ENCODE data around the gene NPIPB8. TPM values are rescaled to one million over a fixed set of nuclear protein-coding genes. Genes with fewer than 3 reads are reported as not detected.
A peak's percentile ranks its signal among the peaks of the same experiment; 100 is the strongest.
"Not testable (repeated sequence)": the region's sequence is repeated elsewhere in the genome, so short reads cannot be mapped to it uniquely, and the experiment has no call there.

NPIPB8 gene
- total and polyA plus RNA-seq, 3 experiments from 2014 or later, result 0.60 to 1.4 (median 1.3) TPM

DNA sequence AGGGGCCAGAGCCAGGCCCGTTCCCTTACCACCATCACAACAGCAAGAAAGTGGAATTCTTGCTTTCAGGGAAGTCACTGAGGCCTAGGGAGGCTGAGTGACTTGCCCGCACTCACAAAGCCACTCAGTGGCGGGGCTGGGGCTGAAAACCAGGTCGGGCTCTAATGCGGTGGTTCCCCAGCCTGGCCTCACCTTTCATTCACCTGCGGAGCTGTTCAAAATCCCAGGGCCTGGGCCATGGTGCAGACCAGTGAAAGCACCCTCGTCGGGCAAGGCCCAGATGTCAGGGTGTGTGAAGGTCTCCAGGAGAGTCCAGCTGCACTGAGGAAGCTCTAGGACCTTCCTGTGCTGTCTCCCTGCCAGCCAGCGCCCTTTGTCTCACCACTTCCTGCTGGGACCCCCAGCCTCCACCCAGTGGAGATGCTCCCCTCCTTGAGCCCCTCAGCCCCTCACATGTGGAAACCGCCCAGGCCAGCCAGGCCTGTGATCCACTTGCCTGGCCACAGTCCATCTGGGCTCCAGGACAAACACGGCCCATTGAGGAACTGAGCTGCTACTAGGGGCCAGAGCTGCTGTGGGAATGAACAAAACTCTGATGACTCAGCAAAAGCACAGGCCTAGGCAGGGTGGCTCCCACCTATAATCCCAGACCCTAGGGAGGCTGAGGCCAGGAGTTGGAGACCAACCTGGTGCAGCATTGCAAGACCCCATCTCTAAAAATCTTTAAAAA lies 28.8 kb upstream of the NPIPB8 start:
- Mint-ChIP-seq H3K36me3 (peaks cover 0 to 14% (median 0%) of the 10 kb centered on the region in 3 donors), H3K27ac (peak overlapping the region in 1 of 8 donors; percentile 84), H3K4me1 (peaks cover 4 to 11% (median 9%) of the 10 kb centered on the region in 3 donors)
- H3K4me1 ChIP-seq (ENCODE audit: insufficient read depth, low read length); POLR2A ChIA-PET; H3K27me3 ChIP-seq (ENCODE audit: insufficient read depth, low read length, poor library complexity, severe bottlenecking); H3K9me3 Mint-ChIP-seq; H3K9me3 ChIP-seq (ENCODE audit: low read length); H3K27me3 Mint-ChIP-seq; CTCF ChIA-PET; H3K4me3 Mint-ChIP-seq; H3K36me3 ChIP-seq (ENCODE audit: insufficient read depth, low read length); H3K27ac ChIP-seq (ENCODE audit: low read depth, low read length); H3K4me3 ChIP-seq (ENCODE audit: low read length): not testable (repeated sequence)
- peak in 1 of 5 donors; percentile 36 for DNase-seq

GRCh38 chr16:28609631-28610594 lies 28.0 kb upstream of the NPIPB8 start, which contains the start of gene SULT1A1:
TSS of gene SULT1A1 (minus strand) at chr16:28610044. CDS start at chr16:28608855, 1,189 bp downstream.
- no peaks in the 10 kb centered on the region for H3K36me3 ChIP-seq (ENCODE audit: insufficient read depth, low read length)
- no peaks in the 10 kb centered on the region for H3K27me3 ChIP-seq (ENCODE audit: insufficient read depth, low read length, poor library complexity, severe bottlenecking)
- POLR2A ChIA-PET, result interaction anchor here (0.6 kb wide), 1 partner anchor 17 kb away, joined by 4 read pairs; no protein-coding TSS in a partner anchor
- no peaks in the 10 kb centered on the region for H3K9me3 Mint-ChIP-seq
- no peak within 1 kb of the TSS for H3K4me3 Mint-ChIP-seq
- H3K4me1 Mint-ChIP-seq, result peaks cover 4 to 11% (median 9%) of the 10 kb centered on the region in 3 donors
- CTCF ChIA-PET, result no interaction called here
- no peak within 1 kb of the TSS for H3K27ac ChIP-seq (ENCODE audit: low read depth, low read length)
- no peaks in the 10 kb centered on the region for H3K9me3 ChIP-seq (ENCODE audit: low read length)
- H3K27ac Mint-ChIP-seq, result peak within 1 kb of the TSS in 4 of 8 donors; percentile 10 to 84 (median 55)
- H3K27me3 Mint-ChIP-seq, result no peaks in the 10 kb centered on the region
- DNase-seq, result peak in 1 of 5 donors; percentile 16
- peaks cover 0 to 14% (median 0%) of the 10 kb centered on the region in 3 donors for H3K36me3 Mint-ChIP-seq
- H3K4me3 ChIP-seq (ENCODE audit: low read length), result no peak within 1 kb of the TSS
- peaks cover 4% of the 10 kb centered on the region for H3K4me1 ChIP-seq (ENCODE audit: insufficient read depth, low read length)

GRCh38 chr16:28610595-28611191 lies 27.2 kb upstream of the NPIPB8 start:
- no peak overlapping the region for H3K4me3 ChIP-seq (ENCODE audit: low read length)
- no peak for DNase-seq
- no peaks in the 10 kb centered on the region for H3K9me3 Mint-ChIP-seq
- H3K36me3 ChIP-seq (ENCODE audit: insufficient read depth, low read length), result no peaks in the 10 kb centered on the region
- POLR2A ChIA-PET, result interaction anchor here (0.6 kb wide), 1 partner anchor 17 kb away, joined by 4 read pairs; no protein-coding TSS in a partner anchor
- H3K27me3 ChIP-seq (ENCODE audit: insufficient read depth, low read length, poor library complexity, severe bottlenecking), result no peaks in the 10 kb centered on the region
- H3K4me3 Mint-ChIP-seq, result no peak overlapping the region
- CTCF ChIA-PET, result no interaction called here
- peaks cover 0 to 14% (median 0%) of the 10 kb centered on the region in 3 donors for H3K36me3 Mint-ChIP-seq
- H3K9me3 ChIP-seq (ENCODE audit: low read length), result no peaks in the 10 kb centered on the region
- H3K27ac Mint-ChIP-seq, result peak overlapping the region in 4 of 8 donors; percentile 10 to 64 (median 44)
- peaks cover 4% of the 10 kb centered on the region for H3K4me1 ChIP-seq (ENCODE audit: insufficient read depth, low read length)
- H3K27ac ChIP-seq (ENCODE audit: low read depth, low read length), result no peak overlapping the region
- peaks cover 6 to 11% (median 9%) of the 10 kb centered on the region in 3 donors for H3K4me1 Mint-ChIP-seq
- no peaks in the 10 kb centered on the region for H3K27me3 Mint-ChIP-seq

DNA sequence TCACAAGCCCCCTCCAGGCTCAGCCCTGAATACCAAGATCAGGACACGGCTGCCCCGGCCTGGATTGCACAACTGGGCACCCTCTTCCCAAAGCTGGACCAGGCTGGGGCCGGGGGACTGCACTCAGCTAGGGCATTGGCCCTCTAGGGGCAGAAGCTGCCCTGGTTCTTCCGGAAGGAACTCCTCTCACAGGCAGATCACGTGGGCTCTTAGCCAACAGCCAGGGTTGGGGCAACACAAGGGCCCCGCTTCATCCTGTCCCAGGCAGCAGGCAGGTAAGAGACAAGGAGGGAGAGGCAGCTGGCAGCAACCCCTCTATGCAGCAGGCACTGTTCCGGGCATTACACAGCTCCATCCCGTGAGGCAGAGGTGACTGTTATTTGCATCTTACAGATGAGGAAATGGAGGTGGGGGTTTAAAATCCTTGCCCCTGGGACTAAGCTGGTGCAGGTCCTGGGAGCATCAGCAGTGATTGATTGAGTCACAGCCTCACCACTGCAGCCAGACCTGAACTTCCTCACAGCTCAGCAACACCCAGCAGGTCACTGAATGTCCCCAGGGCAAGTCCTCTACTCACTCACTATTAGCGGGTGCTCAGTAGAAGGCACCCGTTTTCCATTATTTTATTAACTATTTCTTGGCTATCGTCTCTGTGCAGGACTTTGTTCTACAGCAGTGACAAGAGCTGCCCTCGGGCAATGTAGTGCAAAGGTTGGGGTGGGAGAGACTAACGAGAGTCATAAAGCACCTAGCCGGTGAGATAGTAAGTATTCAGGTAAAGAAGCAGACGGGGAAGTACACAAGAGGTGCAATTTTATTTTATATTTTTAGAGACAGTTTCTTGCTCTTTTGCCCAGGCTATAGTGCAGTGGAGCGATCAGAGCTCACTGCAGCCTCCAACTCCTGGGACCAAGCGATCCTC lies 25.2 kb upstream of the NPIPB8 start:
- H3K27me3 ChIP-seq (ENCODE audit: insufficient read depth, low read length, poor library complexity, severe bottlenecking); H3K4me3 ChIP-seq (ENCODE audit: low read length); DNase-seq; H3K36me3 ChIP-seq (ENCODE audit: insufficient read depth, low read length); H3K4me1 ChIP-seq (ENCODE audit: insufficient read depth, low read length); H3K27ac ChIP-seq (ENCODE audit: low read depth, low read length); H3K27ac Mint-ChIP-seq; H3K27me3 Mint-ChIP-seq; CTCF ChIA-PET; H3K9me3 Mint-ChIP-seq; POLR2A ChIA-PET; H3K4me3 Mint-ChIP-seq; H3K9me3 ChIP-seq (ENCODE audit: low read length); H3K36me3 Mint-ChIP-seq: not testable (repeated sequence)
- H3K4me1 Mint-ChIP-seq, result peaks cover 7 to 11% (median 9%) of the 10 kb centered on the region in 3 donors

GRCh38 chr16:28613912-28614311 lies 24.0 kb upstream of the NPIPB8 start:
- H3K9me3 Mint-ChIP-seq; H3K27me3 ChIP-seq (ENCODE audit: insufficient read depth, low read length, poor library complexity, severe bottlenecking); H3K27ac ChIP-seq (ENCODE audit: low read depth, low read length); H3K4me3 Mint-ChIP-seq; H3K27ac Mint-ChIP-seq; POLR2A ChIA-PET; H3K9me3 ChIP-seq (ENCODE audit: low read length); H3K27me3 Mint-ChIP-seq; H3K4me1 ChIP-seq (ENCODE audit: insufficient read depth, low read length); DNase-seq; CTCF ChIA-PET; H3K36me3 ChIP-seq (ENCODE audit: insufficient read depth, low read length); H3K4me3 ChIP-seq (ENCODE audit: low read length): not testable (repeated sequence)
- Mint-ChIP-seq H3K36me3 (peaks cover 0 to 15% (median 2%) of the 10 kb centered on the region in 3 donors), H3K4me1 (peaks cover 7 to 11% (median 9%) of the 10 kb centered on the region in 3 donors)

DNA sequence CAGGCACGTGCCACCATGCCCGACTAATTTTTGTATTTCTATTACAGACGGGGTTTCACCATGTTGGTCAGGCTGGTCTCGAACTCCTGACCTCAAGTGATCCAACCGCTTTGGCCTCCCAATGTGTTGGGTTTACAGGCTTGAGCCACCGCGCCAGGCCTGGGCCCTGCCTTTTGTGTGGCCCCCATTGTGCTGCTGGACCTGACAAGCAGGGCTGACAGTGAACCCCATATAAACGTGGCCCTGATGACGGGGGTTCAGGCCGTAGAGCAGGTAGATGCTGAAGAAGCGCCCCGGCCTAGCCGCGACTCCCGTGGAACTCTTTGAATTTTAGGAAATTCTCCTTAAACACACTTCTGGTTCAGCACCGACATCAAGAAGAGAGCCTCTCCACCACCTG lies 23.3 kb upstream of the NPIPB8 start:
- H3K4me3 ChIP-seq (ENCODE audit: low read length); POLR2A ChIA-PET; H3K4me1 Mint-ChIP-seq; H3K9me3 ChIP-seq (ENCODE audit: low read length); H3K36me3 ChIP-seq (ENCODE audit: insufficient read depth, low read length); H3K27ac Mint-ChIP-seq; DNase-seq; H3K9me3 Mint-ChIP-seq; H3K4me1 ChIP-seq (ENCODE audit: insufficient read depth, low read length); CTCF ChIA-PET; H3K27ac ChIP-seq (ENCODE audit: low read depth, low read length); H3K27me3 ChIP-seq (ENCODE audit: insufficient read depth, low read length, poor library complexity, severe bottlenecking); H3K4me3 Mint-ChIP-seq; H3K27me3 Mint-ChIP-seq: not testable (repeated sequence)
- H3K36me3 Mint-ChIP-seq, result peaks cover 0 to 18% (median 4%) of the 10 kb centered on the region in 3 donors

DNA sequence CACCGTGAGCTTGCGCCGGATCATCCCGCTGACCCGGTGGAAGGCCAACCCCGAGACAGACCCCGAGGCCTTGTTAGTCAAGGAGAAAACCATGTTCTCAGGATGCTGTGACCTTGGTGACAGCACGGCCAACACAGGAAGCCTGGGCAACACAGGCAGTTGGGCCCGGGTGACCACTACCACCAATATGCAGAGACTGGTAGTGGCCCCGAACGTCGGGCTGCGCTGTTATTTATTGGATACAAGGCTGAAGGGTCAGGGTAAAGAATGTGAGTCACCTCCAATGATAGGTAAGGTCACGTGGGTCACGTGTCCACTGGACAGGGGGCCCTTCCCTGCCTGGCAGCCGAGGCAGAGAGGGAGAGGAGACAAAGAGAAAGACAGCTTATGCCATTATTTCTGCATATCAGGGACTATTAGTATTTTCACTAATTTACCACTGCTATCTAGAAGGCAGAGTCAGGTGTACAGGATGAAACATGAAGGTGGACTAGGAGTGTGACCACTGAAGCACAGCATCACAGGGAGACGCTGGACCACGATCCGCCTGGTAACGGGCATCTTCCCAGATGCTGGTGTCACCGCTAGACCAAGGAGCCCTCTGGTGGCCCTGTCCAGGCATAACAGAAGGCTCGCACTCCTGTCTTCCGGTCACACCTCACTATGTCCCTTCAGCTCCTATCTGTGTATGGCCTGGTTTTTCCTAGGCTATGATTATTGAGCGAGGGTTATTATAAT lies 22.2 kb upstream of the NPIPB8 start:
- CTCF ChIA-PET, result interaction anchor here (1.1 to 1.5 kb wide), 2 partner anchors 18 to 338 kb away, joined by 3 to 5 read pairs; partner anchors contain the start of gene SULT1A2

More for the DNA sequence above, 22.2 kb upstream of the NPIPB8 start:
- H3K27ac ChIP-seq (ENCODE audit: low read depth, low read length); H3K27me3 Mint-ChIP-seq; H3K4me3 ChIP-seq (ENCODE audit: low read length); H3K27me3 ChIP-seq (ENCODE audit: insufficient read depth, low read length, poor library complexity, severe bottlenecking); POLR2A ChIA-PET; H3K4me1 Mint-ChIP-seq; H3K4me1 ChIP-seq (ENCODE audit: insufficient read depth, low read length); H3K36me3 ChIP-seq (ENCODE audit: insufficient read depth, low read length); DNase-seq; H3K9me3 Mint-ChIP-seq; H3K9me3 ChIP-seq (ENCODE audit: low read length): not testable (repeated sequence)
- Mint-ChIP-seq H3K36me3 (peaks cover 0 to 21% (median 6%) of the 10 kb centered on the region in 3 donors), H3K4me3 (peak overlapping the region in 1 of 7 donors; percentile 45), H3K27ac (peak overlapping the region in 3 of 8 donors; percentile 29 to 56 (median 45))

Measured in CD8-positive, alpha-beta memory T cell (primary cell).